ENCODE data around the gene ROR1. TPM values are rescaled to one million over a fixed set of nuclear protein-coding genes. Genes with fewer than 3 reads are reported as not detected.

The ROR1 gene
- total RNA-seq, 1 experiment from 2014 or later: 2.7 TPM

DNA sequence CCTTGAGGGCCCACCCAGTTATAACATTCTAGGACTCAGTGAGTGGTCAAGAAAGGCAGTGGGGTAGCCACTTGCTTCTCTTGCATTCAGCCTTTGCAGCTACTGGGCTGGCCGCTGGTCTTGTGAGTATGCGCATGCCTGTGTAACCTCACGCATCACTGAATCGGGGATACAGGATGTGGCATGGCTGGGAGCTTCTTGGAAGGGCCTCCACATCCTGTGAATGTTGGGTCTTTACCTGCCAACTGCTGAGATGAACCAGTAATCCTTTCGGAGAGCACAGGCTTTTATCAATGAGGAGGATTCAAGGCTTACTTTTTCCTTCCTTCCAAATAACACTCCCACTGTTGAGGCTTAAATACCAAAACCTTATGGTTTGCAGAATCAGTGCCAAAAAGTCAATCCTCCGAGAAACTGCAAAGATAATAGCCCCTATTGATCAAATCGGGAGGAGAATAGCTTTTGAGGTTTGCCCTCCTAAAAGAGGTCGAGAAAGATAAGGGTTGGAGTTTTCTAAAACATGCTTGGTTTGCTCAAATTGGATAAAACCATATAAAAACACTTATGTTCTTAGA lies 230.7 kb downstream of the ROR1 start:
- H3K4me1 ChIP-seq (ENCODE audit: control insufficient read depth in 1 of 2, insufficient read depth in 2 of 2, low read length in 2 of 2): peaks cover 0 to 16% of the 10 kb centered on the region in 2 experiments; a peak in 2 of 4 replicates
- H3K4me2 ChIP-seq (ENCODE audit: low read length): no peak overlapping the region
- no peak overlapping the region for H3K27ac ChIP-seq (ENCODE audit: low read depth, low read length)
- no peaks in the 10 kb centered on the region for H3K36me3 ChIP-seq (ENCODE audit: control insufficient read depth in 1 of 2, insufficient read depth in 2 of 2, low read length in 2 of 2)
- POLR2A ChIA-PET: no interaction called here
- no TSS peak for BruUV-seq (replicated peaks)
- RAD21 ChIA-PET (ENCODE audit: low non-redundant PET in 1 of 2, low total read pairs in 2 of 2, uncharacterized antibody in 2 of 2, unreplicated experiment in 2 of 2): no interaction called here
- H3K27me3 ChIP-seq (ENCODE audit: insufficient read depth, low read length): no peaks in the 10 kb centered on the region
- H4K20me1 ChIP-seq (ENCODE audit: insufficient read depth): no peaks in the 10 kb centered on the region
- H3K9me2 ChIP-seq (ENCODE audit: insufficient read depth): no peaks in the 10 kb centered on the region
- ATAC-seq (no peak), DNase-seq (ENCODE audit: low read depth, low spot score) (no peak)
- CTCF ChIA-PET: no interaction called here
- TF ChIP-seq, protein P1, sequence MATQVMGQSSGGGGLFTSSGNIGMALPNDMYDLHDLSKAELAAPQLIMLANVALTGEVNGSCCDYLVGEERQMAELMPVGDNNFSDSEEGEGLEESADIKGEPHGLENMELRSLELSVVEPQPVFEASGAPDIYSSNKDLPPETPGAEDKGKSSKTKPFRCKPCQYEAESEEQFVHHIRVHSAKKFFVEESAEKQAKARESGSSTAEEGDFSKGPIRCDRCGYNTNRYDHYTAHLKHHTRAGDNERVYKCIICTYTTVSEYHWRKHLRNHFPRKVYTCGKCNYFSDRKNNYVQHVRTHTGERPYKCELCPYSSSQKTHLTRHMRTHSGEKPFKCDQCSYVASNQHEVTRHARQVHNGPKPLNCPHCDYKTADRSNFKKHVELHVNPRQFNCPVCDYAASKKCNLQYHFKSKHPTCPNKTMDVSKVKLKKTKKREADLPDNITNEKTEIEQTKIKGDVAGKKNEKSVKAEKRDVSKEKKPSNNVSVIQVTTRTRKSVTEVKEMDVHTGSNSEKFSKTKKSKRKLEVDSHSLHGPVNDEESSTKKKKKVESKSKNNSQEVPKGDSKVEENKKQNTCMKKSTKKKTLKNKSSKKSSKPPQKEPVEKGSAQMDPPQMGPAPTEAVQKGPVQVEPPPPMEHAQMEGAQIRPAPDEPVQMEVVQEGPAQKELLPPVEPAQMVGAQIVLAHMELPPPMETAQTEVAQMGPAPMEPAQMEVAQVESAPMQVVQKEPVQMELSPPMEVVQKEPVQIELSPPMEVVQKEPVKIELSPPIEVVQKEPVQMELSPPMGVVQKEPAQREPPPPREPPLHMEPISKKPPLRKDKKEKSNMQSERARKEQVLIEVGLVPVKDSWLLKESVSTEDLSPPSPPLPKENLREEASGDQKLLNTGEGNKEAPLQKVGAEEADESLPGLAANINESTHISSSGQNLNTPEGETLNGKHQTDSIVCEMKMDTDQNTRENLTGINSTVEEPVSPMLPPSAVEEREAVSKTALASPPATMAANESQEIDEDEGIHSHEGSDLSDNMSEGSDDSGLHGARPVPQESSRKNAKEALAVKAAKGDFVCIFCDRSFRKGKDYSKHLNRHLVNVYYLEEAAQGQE (IDR thresholded peaks at IDR 0.05; ENCODE audit: low read depth): no peak
- TF ChIP-seq ZNF274 (IDR thresholded peaks at IDR 0.05; ENCODE audit: low read depth, low read length) (no peak), TCF7L2 (IDR thresholded peaks at IDR 0.05; ENCODE audit: borderline replicate concordance, extremely low read depth, insufficient read depth, insufficient read length) (no peak), ELF1 (IDR thresholded peaks at IDR 0.05; ENCODE audit: borderline replicate concordance, low read depth) (no peak), EZH2 (IDR thresholded peaks at IDR 0.05) (no peak), CEBPB (IDR thresholded peaks at IDR 0.05; ENCODE audit: low read depth) (no peak), CBX3 (IDR thresholded peaks at IDR 0.05; ENCODE audit: low read depth) (no peak), EGR1 (IDR thresholded peaks at IDR 0.05; ENCODE audit: low read depth) (no peak), FOSL1 (IDR thresholded peaks at IDR 0.05; ENCODE audit: low read depth) (no peak), POLR2A (IDR thresholded peaks at IDR 0.05; ENCODE audit: borderline replicate concordance, extremely low read depth, insufficient read depth, insufficient read length) (no peak), SIN3A (IDR thresholded peaks at IDR 0.05; ENCODE audit: low read depth) (no peak), MAX (IDR thresholded peaks at IDR 0.05) (no peak), ZFX (IDR thresholded peaks at IDR 0.05) (no peak)
- TF ChIP-seq, protein P2, sequence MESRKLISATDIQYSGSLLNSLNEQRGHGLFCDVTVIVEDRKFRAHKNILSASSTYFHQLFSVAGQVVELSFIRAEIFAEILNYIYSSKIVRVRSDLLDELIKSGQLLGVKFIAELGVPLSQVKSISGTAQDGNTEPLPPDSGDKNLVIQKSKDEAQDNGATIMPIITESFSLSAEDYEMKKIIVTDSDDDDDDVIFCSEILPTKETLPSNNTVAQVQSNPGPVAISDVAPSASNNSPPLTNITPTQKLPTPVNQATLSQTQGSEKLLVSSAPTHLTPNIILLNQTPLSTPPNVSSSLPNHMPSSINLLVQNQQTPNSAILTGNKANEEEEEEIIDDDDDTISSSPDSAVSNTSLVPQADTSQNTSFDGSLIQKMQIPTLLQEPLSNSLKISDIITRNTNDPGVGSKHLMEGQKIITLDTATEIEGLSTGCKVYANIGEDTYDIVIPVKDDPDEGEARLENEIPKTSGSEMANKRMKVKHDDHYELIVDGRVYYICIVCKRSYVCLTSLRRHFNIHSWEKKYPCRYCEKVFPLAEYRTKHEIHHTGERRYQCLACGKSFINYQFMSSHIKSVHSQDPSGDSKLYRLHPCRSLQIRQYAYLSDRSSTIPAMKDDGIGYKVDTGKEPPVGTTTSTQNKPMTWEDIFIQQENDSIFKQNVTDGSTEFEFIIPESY (IDR thresholded peaks at IDR 0.05; ENCODE audit: extremely low read depth, insufficient replicate concordance, low read length): no peak
- TF ChIP-seq, protein P3, sequence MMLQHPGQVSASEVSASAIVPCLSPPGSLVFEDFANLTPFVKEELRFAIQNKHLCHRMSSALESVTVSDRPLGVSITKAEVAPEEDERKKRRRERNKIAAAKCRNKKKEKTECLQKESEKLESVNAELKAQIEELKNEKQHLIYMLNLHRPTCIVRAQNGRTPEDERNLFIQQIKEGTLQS (IDR thresholded peaks at IDR 0.05): no peak
- H3K9ac ChIP-seq (ENCODE audit: low read length): no peak overlapping the region
- no peaks in the 10 kb centered on the region for H3K79me2 ChIP-seq (ENCODE audit: insufficient read depth, low read length)
- H3K9me3 ChIP-seq (ENCODE audit: control insufficient read depth in 1 of 2, insufficient read depth in 1 of 2, low read depth in 1 of 2, low read length in 2 of 2): no peaks in the 10 kb centered on the region
- intact Hi-C loops (cut with micrococcal nuclease): no loop called here
- H3K4me3 ChIP-seq (replicated peaks in 1 of 2; ENCODE audit: low read depth in 1 of 2, low read length in 2 of 2): no peak overlapping the region
- no peak overlapping the region for H2AFZ ChIP-seq (ENCODE audit: low read depth, low read length, poor library complexity, severe bottlenecking)

All from HCT116 (cell line).